Urinary bladder (tissue), 4 donors: ENCODE results near the gene HNRNPR. TPM values are rescaled to one million over a fixed set of nuclear protein-coding genes. Genes with fewer than 3 reads are reported as not detected.
"Not testable (repeated sequence)": the region's sequence is repeated elsewhere in the genome, so short reads cannot be mapped to it uniquely, and the experiment has no call there.

ENCODE experiments used
- DNase-seq: peaks from one replicate; pipeline ENCODE4 v3.0.0-alpha.2; 2015; ENCODE audit errors: extremely low spot score
- H3K27ac ChIP-seq: one replicate; pipeline ENCODE4 v1.5.1; 2013; ENCODE audit warnings: low read depth, mild to moderate bottlenecking, moderate library complexity
- H3K36me3 ChIP-seq: one replicate; pipeline ENCODE4 v1.6.1; 2013; ENCODE audit warnings: mild to moderate bottlenecking, moderate library complexity; ENCODE audit not compliant: insufficient read depth
- H3K4me1 ChIP-seq: one replicate; pipeline ENCODE4 v1.6.1; 2013; ENCODE audit warnings: mild to moderate bottlenecking, moderate library complexity; ENCODE audit not compliant: insufficient read depth
- H3K4me3 ChIP-seq: one replicate; pipeline ENCODE4 v1.5.1; 2013; ENCODE audit warnings: low read depth, low read length
- whole genome bisulfite sequencing: extraction: QIAGEN DNeasy Blood & Tissue Kit; methylation state at CpG from one replicate; pipeline ENCODE4 v1.1.7; 2013; 5-methylcytosine and 5-hydroxymethylcytosine counted together
- polyA plus RNA-seq: library from polyadenylated mRNA; stranded (reverse); fragments of 200-250 nt; gene quantifications from one replicate; pipeline ENCODE4 v1.2.3, GENCODE V29; 2013
- total RNA-seq: library from RNA; depleted of rRNA; stranded (reverse); fragments of >200 nt; gene quantifications from one replicate; pipeline ENCODE4 v1.2.3, GENCODE V29; 2014
- donor health status: healthy with polysubstance abuse.
- donor health status: healthy.

Gene HNRNPR
- total and polyA plus RNA-seq, 2 donors = 88.5 to 181 TPM

GRCh38 chr1:23376890-23377811 is 33.1 kb upstream of the HNRNPR start:
- 37% methylated on average over 19 of the region's 19 CpGs for WGBS
- peak; percentile 55 for DNase-seq
- Histone ChIP-seq H3K27ac (peak overlapping the region; percentile 48), H3K36me3 (no peaks in the 10 kb centered on the region), H3K4me3 (no peak overlapping the region), H3K4me1 (no peaks in the 10 kb centered on the region)

GRCh38 chr1:23374079-23374735 is 30.1 kb upstream of the HNRNPR start:
- not testable (repeated sequence) for H3K4me3 ChIP-seq, H3K27ac ChIP-seq, DNase-seq, H3K4me1 ChIP-seq, H3K36me3 ChIP-seq
- WGBS = 83% methylated on average over 12 of the region's 12 CpGs

- H3K36me3 ChIP-seq = no peaks in the 10 kb centered on the region
- H3K4me3 ChIP-seq = no peak overlapping the region
- DNase-seq = no peak
- H3K27ac ChIP-seq = no peak overlapping the region
- 71% methylated on average over 13 of the region's 13 CpGs for WGBS
- no peaks in the 10 kb centered on the region for H3K4me1 ChIP-seq
Observed at GRCh38 chr1:23371987-23372880, 28.1 kb upstream of the HNRNPR start.

- Histone ChIP-seq H3K4me3 (no peak overlapping the region), H3K36me3 (no peaks in the 10 kb centered on the region), H3K4me1 (no peaks in the 10 kb centered on the region), H3K27ac (peak overlapping the region; percentile 73)
- DNase-seq = peak; percentile 64
- 22% methylated on average over 13 of the region's 13 CpGs for WGBS
Observed at GRCh38 chr1:23370709-23371584, 26.9 kb upstream of the HNRNPR start.

GRCh38 chr1:23370330-23370708 is 26.2 kb upstream of the HNRNPR start:
- H3K4me1 ChIP-seq = no peaks in the 10 kb centered on the region
- 26% methylated on average over 5 of the region's 5 CpGs for WGBS
- no peak for DNase-seq
- H3K27ac ChIP-seq = peak overlapping the region; percentile 73
- no peaks in the 10 kb centered on the region for H3K36me3 ChIP-seq
- no peak overlapping the region for H3K4me3 ChIP-seq

- Histone ChIP-seq H3K4me1 (no peaks in the 10 kb centered on the region), H3K36me3 (no peaks in the 10 kb centered on the region), H3K4me3 (peak within 1 kb of the TSS; percentile 72), H3K27ac (peak within 1 kb of the TSS; percentile 96)
- peak; percentile 95 for DNase-seq
- under 1% methylated on average over 29 of the region's 29 CpGs for WGBS
Observed at GRCh38 chr1:23369335-23370013, 25.4 kb upstream of the HNRNPR start, which contains the start of gene ZNF436. ZNF436 (minus strand) TSS chr1:23369836; CDS start chr1:23368005, 1,831 bp downstream.

GRCh38 chr1:23368562-23369334 is 24.7 kb upstream of the HNRNPR start:
- peak; percentile 81 for DNase-seq
- H3K4me1 ChIP-seq = no peaks in the 10 kb centered on the region
- H3K4me3 ChIP-seq = peak overlapping the region; percentile 72
- H3K27ac ChIP-seq = peak overlapping the region; percentile 96
- under 1% methylated on average over 61 of the region's 61 CpGs for WGBS
- H3K36me3 ChIP-seq = no peaks in the 10 kb centered on the region

- Histone ChIP-seq H3K36me3 (no peaks in the 10 kb centered on the region), H3K4me1 (no peaks in the 10 kb centered on the region), H3K4me3 (peak overlapping the region; percentile 72), H3K27ac (peak overlapping the region; percentile 96)
- WGBS = 2% methylated on average over 41 of the region's 41 CpGs
- DNase-seq = peak; percentile 95
Observed at GRCh38 chr1:23367791-23368561, 23.9 kb upstream of the HNRNPR start.

GRCh38 chr1:23367451-23367790 is 23.3 kb upstream of the HNRNPR start:
- H3K4me1 ChIP-seq = no peaks in the 10 kb centered on the region
- WGBS = 55% methylated on average over 9 of the region's 9 CpGs

GRCh38 chr1:23366598-23366997 is 22.5 kb upstream of the HNRNPR start:
- H3K27ac ChIP-seq = no peak overlapping the region
- 76% methylated on average over 5 of the region's 5 CpGs for WGBS
- DNase-seq = no peak
- H3K4me1 ChIP-seq = no peaks in the 10 kb centered on the region
- no peak overlapping the region for H3K4me3 ChIP-seq
- H3K36me3 ChIP-seq = peaks cover 4% of the 10 kb centered on the region

More at GRCh38 chr1:23367451-23367790, 23.3 kb upstream of the HNRNPR start:
- H3K36me3 ChIP-seq = no peaks in the 10 kb centered on the region
- DNase-seq = no peak
- peak overlapping the region; percentile 11 for H3K27ac ChIP-seq
- peak overlapping the region; percentile 57 for H3K4me3 ChIP-seq

GRCh38 chr1:23366146-23366545 is 22.1 kb upstream of the HNRNPR start:
- Histone ChIP-seq H3K36me3 (peaks cover 4% of the 10 kb centered on the region), H3K4me1 (no peaks in the 10 kb centered on the region), H3K27ac (no peak overlapping the region), H3K4me3 (no peak overlapping the region)
- DNase-seq = no peak
- 78% methylated on average over 2 of the region's 2 CpGs for WGBS
